Mesendoderm (in vitro differentiated cells): ENCODE data around the gene MSL3B.

ENCODE experiments used
- DNase-seq: peaks from one replicate; pipeline ENCODE4 v3.0.0; 2013
- H2AK5ac ChIP-seq: 2 replicates; pipeline ENCODE4 v1.6.1; 2013; ENCODE audit warnings: low read length, inconsistent platforms
- H2BK120ac ChIP-seq: 2 replicates; pipeline ENCODE4 v1.6.1; 2013; ENCODE audit warnings: low read depth, mild to moderate bottlenecking, low read length, moderate library complexity, mixed read lengths
- H2BK15ac ChIP-seq: replicated peaks from 2 replicates; pipeline ENCODE4 v1.6.1; 2013; ENCODE audit warnings: low read depth, mild to moderate bottlenecking, moderate library complexity
- H2BK5ac ChIP-seq: 2 replicates; pipeline ENCODE4 v1.6.1; 2013; ENCODE audit warnings: low read length, inconsistent platforms
- H3K18ac ChIP-seq: 2 replicates; pipeline ENCODE4 v1.6.1; 2013; ENCODE audit warnings: mild to moderate bottlenecking, low read length, mixed read lengths
- H3K23ac ChIP-seq: one replicate; pipeline ENCODE4 v1.6.1; 2013; ENCODE audit warnings: low read length
- H3K27ac ChIP-seq: 2 replicates; pipeline ENCODE4 v1.5.1; 2013; ENCODE audit warnings: low read depth, mild to moderate bottlenecking, inconsistent platforms, low read length, moderate library complexity
- H3K27me3 ChIP-seq: 2 replicates; pipeline ENCODE4 v1.6.1; 2013; ENCODE audit warnings: low read length, control low read depth, mild to moderate bottlenecking, inconsistent platforms; ENCODE audit not compliant: insufficient read depth, poor library complexity
- H3K36me3 ChIP-seq: 2 replicates; pipeline ENCODE4 v1.6.1; 2013; ENCODE audit warnings: low read length, inconsistent platforms; ENCODE audit not compliant: control insufficient read depth, insufficient read depth
- H3K4ac ChIP-seq: one replicate; pipeline ENCODE4 v1.6.1; 2013; ENCODE audit warnings: low read depth, mild to moderate bottlenecking, low read length, moderate library complexity
- H3K4me1 ChIP-seq: 2 replicates; pipeline ENCODE4 v1.6.1; 2013; ENCODE audit warnings: low read depth, low read length, inconsistent platforms; ENCODE audit not compliant: control insufficient read depth
- H3K4me2 ChIP-seq: 2 replicates; pipeline ENCODE4 v1.6.1; 2013; ENCODE audit warnings: low read length
- H3K4me3 ChIP-seq: 2 replicates; pipeline ENCODE4 v1.5.1; 2013; ENCODE audit warnings: mild to moderate bottlenecking, low read length
- H3K56ac ChIP-seq: one replicate; pipeline ENCODE4 v1.6.1; 2013; ENCODE audit warnings: low read length
- H3K79me1 ChIP-seq: 2 replicates; pipeline ENCODE4 v1.6.1; 2013; ENCODE audit warnings: low read length, inconsistent platforms
- H3K79me2 ChIP-seq: 2 replicates; pipeline ENCODE4 v1.6.1; 2013; ENCODE audit warnings: mild to moderate bottlenecking, low read length; ENCODE audit not compliant: control insufficient read depth, insufficient read depth
- H3K9ac ChIP-seq: 2 replicates; pipeline ENCODE4 v1.6.1; 2013; ENCODE audit warnings: low read length, inconsistent platforms
- H4K5ac ChIP-seq: one replicate; pipeline ENCODE4 v1.6.1; 2013; ENCODE audit warnings: low read length
- H4K8ac ChIP-seq: one replicate; pipeline ENCODE4 v1.6.1; 2013; ENCODE audit warnings: low read depth, mild to moderate bottlenecking, control low read depth, low read length, moderate library complexity
- WGBS: extraction: QIAGEN DNeasy Blood & Tissue Kit; methylation state at CpG from one replicate; pipeline ENCODE4 v1.1.7; 2013; ENCODE audit warnings: low lambda C conversion rate, missing lambda C conversion rate; ENCODE audit not compliant: insufficient coverage; ENCODE audit errors: extremely low coverage; 5-methylcytosine and 5-hydroxymethylcytosine counted together

The MSL3B gene

DNA sequence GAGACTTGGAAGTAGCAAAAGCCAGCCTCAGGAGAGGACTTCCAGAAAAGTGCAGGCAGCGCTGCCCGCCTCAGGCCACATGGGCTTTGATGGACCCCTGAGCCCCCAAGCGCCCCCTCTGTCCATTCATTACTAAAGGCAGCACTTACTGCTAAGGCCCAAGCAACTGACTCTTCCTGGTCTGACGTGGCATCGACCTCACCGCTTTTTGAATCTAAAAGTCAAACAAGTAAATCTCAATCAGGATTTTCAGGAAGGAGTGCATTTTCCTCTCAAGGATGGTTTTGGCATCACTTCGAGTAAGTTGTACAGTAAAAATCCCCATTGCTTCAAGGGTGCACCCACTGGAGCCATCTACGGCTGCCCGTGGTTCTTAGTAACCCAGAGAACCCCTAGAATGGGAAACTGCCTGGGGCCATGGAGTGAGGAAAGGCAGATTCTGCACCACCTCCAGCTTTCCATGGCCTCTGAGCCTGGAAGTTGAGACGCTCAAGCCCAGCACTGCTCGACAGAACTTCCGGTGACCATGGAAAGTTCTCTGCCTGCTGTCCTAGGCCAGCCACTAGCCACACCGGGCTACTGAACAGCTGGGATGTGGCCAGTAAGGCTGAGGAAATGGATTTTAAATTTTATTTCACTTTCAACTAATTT lies 20.8 kb downstream of the MSL3B start:
- peaks cover 36% of the 10 kb centered on the region for H3K79me1 ChIP-seq
- H3K79me2 ChIP-seq: peaks cover 29% of the 10 kb centered on the region
- peaks cover 51% of the 10 kb centered on the region for H3K36me3 ChIP-seq

DNA sequence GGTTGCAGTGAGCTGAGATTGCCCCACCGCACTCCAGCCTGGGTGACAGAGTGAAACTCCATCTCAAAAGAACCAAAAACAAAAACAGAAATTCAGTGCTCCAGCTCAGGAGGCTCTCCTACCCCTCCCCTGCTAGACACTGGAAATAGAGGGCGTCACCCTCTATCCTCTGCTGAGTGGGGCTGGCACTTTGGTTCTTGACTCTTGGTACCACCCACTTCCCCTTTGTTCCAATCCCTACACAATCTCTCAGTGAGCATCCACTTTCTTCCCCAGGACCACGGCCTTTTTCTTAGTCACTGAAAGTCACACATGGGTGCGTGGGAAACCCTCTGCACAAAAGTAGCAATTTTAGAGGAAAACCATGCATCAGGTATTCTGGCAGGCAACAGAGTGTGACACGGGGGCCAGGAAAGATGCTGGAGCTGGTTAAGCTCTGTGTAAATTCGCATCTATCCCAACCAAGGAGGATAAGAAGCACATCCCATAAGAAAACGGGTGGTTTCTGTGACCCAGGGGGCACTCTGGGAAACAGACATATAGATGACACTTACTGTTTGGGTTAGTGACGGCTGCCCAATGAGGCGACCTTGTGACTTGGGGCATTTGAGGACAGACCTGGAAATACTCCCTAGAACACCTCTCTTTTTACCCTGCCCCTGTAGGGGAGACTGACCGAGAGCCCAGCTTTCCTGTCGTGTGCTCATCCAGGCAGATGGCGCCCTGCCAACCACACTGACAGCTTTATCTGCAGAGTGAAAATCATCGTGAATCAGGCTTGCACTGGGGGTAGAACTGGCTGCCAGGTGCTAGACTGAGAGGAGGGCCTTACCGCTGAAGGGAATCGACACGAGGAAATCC lies 21.6 kb downstream of the MSL3B start:
- no CpG with 5 or more reads among the region's 16 CpGs for WGBS
- no peak overlapping the region for H2BK5ac ChIP-seq
- H3K36me3 ChIP-seq: peaks cover 49% of the 10 kb centered on the region
- no peak overlapping the region for H2BK15ac ChIP-seq
- no peak overlapping the region for H3K18ac ChIP-seq
- no peak overlapping the region for H3K56ac ChIP-seq
- no peak overlapping the region for H3K4ac ChIP-seq
- no peak overlapping the region for H4K8ac ChIP-seq
- no peak for DNase-seq
- H3K4me3 ChIP-seq: no peak overlapping the region
- peaks cover 29% of the 10 kb centered on the region for H3K79me1 ChIP-seq
- H3K27ac ChIP-seq: no peak overlapping the region
- H4K5ac ChIP-seq: no peak overlapping the region
- no peak overlapping the region for H2BK120ac ChIP-seq
- no peak overlapping the region for H3K23ac ChIP-seq
- no peaks in the 10 kb centered on the region for H3K4me1 ChIP-seq
- H3K27me3 ChIP-seq: no peaks in the 10 kb centered on the region
- peaks cover 25% of the 10 kb centered on the region for H3K79me2 ChIP-seq
- H3K9ac ChIP-seq: no peak overlapping the region
- no peak overlapping the region for H3K4me2 ChIP-seq
- no peak overlapping the region for H2AK5ac ChIP-seq

More for the DNA sequence above, 20.8 kb downstream of the MSL3B start:
- Histone ChIP-seq H3K23ac (no peak overlapping the region), H2AK5ac (no peak overlapping the region), H3K9ac (no peak overlapping the region), H3K4me3 (no peak overlapping the region), H3K56ac (no peak overlapping the region), H4K5ac (no peak overlapping the region), H3K27ac (no peak overlapping the region), H2BK5ac (no peak overlapping the region), H4K8ac (no peak overlapping the region), H3K27me3 (no peaks in the 10 kb centered on the region), H2BK15ac (no peak overlapping the region), H3K4ac (no peak overlapping the region), H3K4me1 (no peaks in the 10 kb centered on the region), H2BK120ac (no peak overlapping the region), H3K4me2 (no peak overlapping the region), H3K18ac (no peak overlapping the region)
- no CpG with 5 or more reads among the region's 13 CpGs for WGBS
- DNase-seq: no peak

DNA sequence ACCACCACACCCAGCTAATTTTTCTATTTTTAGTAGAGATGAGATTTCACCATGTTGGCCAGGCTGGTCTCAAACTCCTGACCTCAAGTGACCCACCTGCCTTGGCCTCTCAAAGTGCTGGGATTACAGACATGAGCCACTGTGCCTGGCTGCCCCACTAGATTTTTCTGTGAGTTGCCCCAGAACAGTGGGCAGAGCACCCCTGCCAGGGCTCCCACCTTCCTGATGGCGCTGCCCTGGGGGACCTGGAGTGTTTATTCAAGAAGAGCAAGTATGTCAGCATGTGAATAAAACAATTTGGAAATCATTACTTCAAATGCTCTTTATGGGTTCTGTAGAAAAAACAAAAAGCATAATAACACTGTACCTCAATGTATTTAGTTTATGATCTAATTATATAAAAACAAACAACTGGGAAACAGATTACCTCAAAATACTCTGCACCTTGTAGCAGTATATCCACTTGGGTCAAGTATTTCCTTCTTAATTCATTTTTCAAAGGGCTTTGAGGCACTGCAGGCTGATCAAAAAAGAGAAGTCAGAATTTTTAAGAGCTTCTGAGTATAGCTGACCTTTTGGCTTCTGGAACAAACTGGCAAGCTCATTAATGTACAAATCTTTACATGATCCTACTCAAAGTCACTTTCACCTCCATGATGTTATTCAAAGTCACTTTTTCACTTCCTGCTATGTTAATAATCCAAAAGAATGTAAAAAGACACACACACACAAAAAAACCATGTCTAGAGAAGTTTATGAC lies 22.7 kb downstream of the MSL3B start:
- Histone ChIP-seq H3K4ac (no peak overlapping the region), H3K27me3 (no peaks in the 10 kb centered on the region), H3K4me1 (no peaks in the 10 kb centered on the region), H4K8ac (no peak overlapping the region), H2BK120ac (no peak overlapping the region), H3K4me2 (no peak overlapping the region), H3K79me2 (peaks cover 33% of the 10 kb centered on the region), H2AK5ac (no peak overlapping the region), H3K79me1 (peaks cover 22% of the 10 kb centered on the region), H2BK15ac (no peak overlapping the region), H3K18ac (no peak overlapping the region), H3K27ac (no peak overlapping the region), H3K23ac (no peak overlapping the region), H3K36me3 (peaks cover 51% of the 10 kb centered on the region), H3K4me3 (no peak overlapping the region), H2BK5ac (no peak overlapping the region), H3K56ac (no peak overlapping the region), H3K9ac (no peak overlapping the region), H4K5ac (no peak overlapping the region)
- no CpG with 5 or more reads among the region's 1 CpG for whole genome bisulfite sequencing
- DNase-seq: no peak

DNA sequence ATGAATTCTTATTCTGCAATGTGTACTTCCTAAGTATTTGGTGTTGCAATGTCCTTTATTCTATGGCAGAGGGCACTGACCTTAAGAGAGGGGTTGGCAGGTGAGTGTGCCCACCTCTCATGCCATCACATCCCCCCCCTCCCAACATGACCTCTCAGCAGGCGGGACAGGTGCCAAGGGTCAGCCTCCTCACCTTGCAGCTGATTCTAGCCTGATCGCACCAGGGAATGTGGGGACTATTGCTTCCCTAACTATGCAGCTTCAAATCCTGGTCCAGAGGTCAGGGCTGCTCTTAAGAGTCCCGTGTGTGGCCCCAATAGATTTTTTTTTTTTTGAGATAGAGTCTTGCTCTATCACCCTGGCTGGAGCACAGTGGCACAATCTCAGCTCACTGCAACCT lies 23.4 kb downstream of the MSL3B start:
- no peaks in the 10 kb centered on the region for H3K27me3 ChIP-seq
- H2BK5ac ChIP-seq: no peak overlapping the region
- H2BK15ac ChIP-seq: no peak overlapping the region
- H3K4me3 ChIP-seq: no peak overlapping the region
- no peak overlapping the region for H4K5ac ChIP-seq
- no peak overlapping the region for H3K9ac ChIP-seq
- H3K56ac ChIP-seq: no peak overlapping the region
- no peaks in the 10 kb centered on the region for H3K4me1 ChIP-seq
- no peak overlapping the region for H3K18ac ChIP-seq
- H2BK120ac ChIP-seq: no peak overlapping the region
- WGBS: no CpG with 5 or more reads among the region's 3 CpGs
- H3K36me3 ChIP-seq: peaks cover 53% of the 10 kb centered on the region
- no peak overlapping the region for H4K8ac ChIP-seq
- H2AK5ac ChIP-seq: no peak overlapping the region
- no peak overlapping the region for H3K4ac ChIP-seq
- H3K23ac ChIP-seq: no peak overlapping the region
- peaks cover 19% of the 10 kb centered on the region for H3K79me1 ChIP-seq
- DNase-seq: no peak
- H3K27ac ChIP-seq: no peak overlapping the region
- H3K4me2 ChIP-seq: no peak overlapping the region
- H3K79me2 ChIP-seq: peaks cover 36% of the 10 kb centered on the region

DNA sequence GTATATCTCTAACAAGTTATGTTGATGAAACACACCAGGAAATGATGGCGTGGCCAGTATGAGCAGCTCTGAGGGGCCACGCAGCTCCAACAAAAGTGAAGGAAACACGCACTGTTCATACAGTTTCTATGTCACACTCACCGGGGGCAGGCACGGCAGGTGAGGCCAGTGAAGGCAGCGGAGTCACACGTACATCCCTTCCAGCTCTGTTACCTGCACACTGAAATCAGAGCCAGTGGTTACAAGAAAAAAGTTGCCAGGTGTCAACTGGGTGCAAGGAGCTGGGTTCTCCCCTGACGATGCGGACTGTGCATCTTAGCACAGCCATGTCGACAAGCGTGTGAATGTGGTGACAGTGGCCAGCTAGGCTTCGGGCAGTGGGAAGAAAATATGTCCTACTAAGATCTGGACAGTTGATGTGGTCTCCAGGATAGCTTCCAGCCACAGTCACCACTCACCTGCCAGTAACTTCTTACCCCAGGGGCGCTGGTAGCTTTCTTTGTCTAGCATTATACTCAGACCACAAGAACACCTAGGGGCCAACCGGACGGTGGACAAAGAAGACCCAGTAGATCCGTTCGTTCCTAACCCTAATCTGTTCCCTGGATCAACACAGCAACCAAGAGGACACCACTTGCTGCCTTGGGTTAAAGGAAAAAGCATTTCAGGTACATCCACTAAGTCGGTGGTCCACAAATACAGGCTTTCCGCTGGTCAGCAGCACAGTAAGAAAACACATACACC lies 23.9 kb downstream of the MSL3B start:
- no CpG with 5 or more reads among the region's 19 CpGs for WGBS
- peaks cover 50% of the 10 kb centered on the region for H3K36me3 ChIP-seq
- DNase-seq: no peak

More for the DNA sequence above, 23.9 kb downstream of the MSL3B start:
- Histone ChIP-seq H2BK5ac (no peak overlapping the region), H3K23ac (no peak overlapping the region), H3K18ac (no peak overlapping the region), H3K9ac (no peak overlapping the region), H4K8ac (no peak overlapping the region), H3K56ac (no peak overlapping the region), H3K79me2 (peaks cover 38% of the 10 kb centered on the region), H2BK120ac (no peak overlapping the region), H2AK5ac (no peak overlapping the region), H3K27me3 (no peaks in the 10 kb centered on the region), H3K4me2 (no peak overlapping the region), H2BK15ac (no peak overlapping the region), H3K4me3 (no peak overlapping the region), H4K5ac (no peak overlapping the region), H3K79me1 (peaks cover 21% of the 10 kb centered on the region), H3K4me1 (no peaks in the 10 kb centered on the region), H3K27ac (no peak overlapping the region), H3K4ac (no peak overlapping the region)
